Lower lobe of right lung (tissue), 2 donors: ENCODE measurements around the gene ART3. TPM values are rescaled to one million over a fixed set of nuclear protein-coding genes. Genes with fewer than 3 reads are reported as not detected.

Experiments used
- ATAC-seq, 2 donors: fragments of 200-7000 bp; cut with Tn5 transposase; one replicate each; pipeline ENCODE4 v1.9.1; 2020 to 2022; ENCODE audit warnings: mild to moderate bottlenecking in 2 of 2, moderate library complexity in 2 of 2
- DNase-seq: peaks from one replicate; pipeline ENCODE4 v3.0.0-alpha.2; 2020
- H3K27ac ChIP-seq: fragments of 200-600 bp; one replicate; pipeline ENCODE4 v1.8.0; 2022
- H3K27me3 ChIP-seq: fragments of 200-600 bp; one replicate; pipeline ENCODE4 v1.8.0; 2022; ENCODE audit warnings: low read depth
- H3K36me3 ChIP-seq: fragments of 200-600 bp; one replicate; pipeline ENCODE4 v1.8.0; 2022; ENCODE audit warnings: mild to moderate bottlenecking
- H3K4me1 ChIP-seq: fragments of 200-600 bp; one replicate; pipeline ENCODE4 v1.8.0; 2022
- H3K4me3 ChIP-seq: fragments of 200-600 bp; one replicate; pipeline ENCODE4 v1.8.0; 2022; ENCODE audit warnings: mild to moderate bottlenecking
- H3K9me3 ChIP-seq: fragments of 200-600 bp; one replicate; pipeline ENCODE4 v1.8.0; 2022
- intact Hi-C: fragments of 100-400 bp; cut with DNase I; formaldehyde crosslinking; loops from one replicate; pipeline ENCODE4 v1.11.0; 2022
- total RNA-seq: library from RNA; stranded (reverse); fragmentation: NEBNext Ultra II Directional; extraction: Animal tissue kit (Norgen Biotek cat#: 25700); gene quantifications from one replicate; pipeline ENCODE4 v1.2.1, GENCODE V29; 2021
- TF ChIP-seq, protein P1 (sequence below): fragments of 200-600 bp; IDR thresholded peaks from one replicate; pipeline ENCODE4 v1.8.0; 2022; ENCODE audit warnings: antibody characterized with exemption, mild to moderate bottlenecking
- donor health status: DM: no; HTN: yes; CAD: no; lungs with severe emphysema.

Gene ART3
- total RNA-seq, 1 donor from 2014 or later = not detected

DNA sequence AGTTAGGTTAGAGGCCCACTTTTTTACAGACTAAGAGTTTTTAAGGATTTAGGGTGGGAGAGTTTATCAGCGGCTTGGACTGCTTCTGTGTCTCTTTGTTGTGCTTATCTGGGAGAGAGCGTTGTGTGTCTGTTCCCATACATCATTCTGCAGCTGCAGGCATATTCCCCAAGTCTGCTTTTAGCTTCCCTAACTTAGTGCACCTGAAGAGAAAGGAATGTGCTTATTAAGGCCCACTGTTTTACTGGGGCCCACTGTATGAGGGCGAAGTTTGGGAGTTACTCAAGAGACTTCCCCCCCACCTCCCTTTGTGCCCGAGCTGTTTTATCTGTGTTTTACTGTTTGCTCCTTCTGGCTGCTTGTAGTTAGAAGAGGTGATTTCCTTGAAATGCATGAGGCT, 31.9 kb downstream of the ART3 start:
- H3K36me3 ChIP-seq = no peaks in the 10 kb centered on the region
- ATAC-seq = no peak
- no peak overlapping the region for H3K27ac ChIP-seq
- TF ChIP-seq, protein P1, sequence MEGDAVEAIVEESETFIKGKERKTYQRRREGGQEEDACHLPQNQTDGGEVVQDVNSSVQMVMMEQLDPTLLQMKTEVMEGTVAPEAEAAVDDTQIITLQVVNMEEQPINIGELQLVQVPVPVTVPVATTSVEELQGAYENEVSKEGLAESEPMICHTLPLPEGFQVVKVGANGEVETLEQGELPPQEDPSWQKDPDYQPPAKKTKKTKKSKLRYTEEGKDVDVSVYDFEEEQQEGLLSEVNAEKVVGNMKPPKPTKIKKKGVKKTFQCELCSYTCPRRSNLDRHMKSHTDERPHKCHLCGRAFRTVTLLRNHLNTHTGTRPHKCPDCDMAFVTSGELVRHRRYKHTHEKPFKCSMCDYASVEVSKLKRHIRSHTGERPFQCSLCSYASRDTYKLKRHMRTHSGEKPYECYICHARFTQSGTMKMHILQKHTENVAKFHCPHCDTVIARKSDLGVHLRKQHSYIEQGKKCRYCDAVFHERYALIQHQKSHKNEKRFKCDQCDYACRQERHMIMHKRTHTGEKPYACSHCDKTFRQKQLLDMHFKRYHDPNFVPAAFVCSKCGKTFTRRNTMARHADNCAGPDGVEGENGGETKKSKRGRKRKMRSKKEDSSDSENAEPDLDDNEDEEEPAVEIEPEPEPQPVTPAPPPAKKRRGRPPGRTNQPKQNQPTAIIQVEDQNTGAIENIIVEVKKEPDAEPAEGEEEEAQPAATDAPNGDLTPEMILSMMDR = no peak
- no peak for DNase-seq
- H3K4me1 ChIP-seq = no peaks in the 10 kb centered on the region
- no peak overlapping the region for H3K4me3 ChIP-seq
- no peaks in the 10 kb centered on the region for H3K9me3 ChIP-seq
- intact Hi-C loops = no loop called here
- no peaks in the 10 kb centered on the region for H3K27me3 ChIP-seq

DNA sequence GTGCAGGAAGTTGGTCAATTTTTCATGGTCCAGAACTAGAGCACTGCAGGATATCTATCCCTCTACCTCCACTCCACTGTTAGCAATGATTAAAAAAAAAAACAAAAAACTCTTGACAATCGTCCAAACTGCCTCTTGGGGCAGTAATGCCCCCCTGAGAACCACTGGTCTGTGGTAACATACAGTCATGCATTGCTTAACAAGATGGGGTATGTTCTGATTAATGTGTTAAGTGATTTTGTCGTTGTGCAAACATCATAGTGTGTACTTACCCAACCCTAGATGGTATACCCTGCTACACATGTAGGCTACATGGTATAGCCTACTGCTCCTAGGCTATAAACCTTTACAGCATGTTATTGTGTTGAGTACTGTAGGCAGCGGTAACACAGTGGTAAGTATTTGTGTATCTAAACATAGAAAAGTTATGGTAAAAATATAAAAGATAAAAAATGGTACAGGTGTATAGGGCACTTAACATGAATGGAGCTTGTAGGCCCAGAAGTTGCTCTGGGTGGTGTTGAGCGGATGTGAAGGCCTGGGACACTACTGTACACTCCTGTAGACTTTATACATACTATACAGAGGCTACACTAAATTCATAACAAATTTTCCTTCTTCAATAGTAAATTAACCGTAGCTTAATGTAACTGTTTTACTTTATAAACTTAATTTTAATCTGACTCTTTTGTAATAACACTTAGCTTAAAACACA, 34.1 kb downstream of the ART3 start:
- intact Hi-C loops = no loop called here
- TF ChIP-seq, protein P1 = no peak
- DNase-seq (no peak), ATAC-seq (no peak)
- H3K27me3 ChIP-seq = no peaks in the 10 kb centered on the region
- H3K4me3 ChIP-seq = no peak overlapping the region
- no peaks in the 10 kb centered on the region for H3K4me1 ChIP-seq
- no peaks in the 10 kb centered on the region for H3K9me3 ChIP-seq
- peaks cover 11% of the 10 kb centered on the region for H3K36me3 ChIP-seq
- no peak overlapping the region for H3K27ac ChIP-seq

DNA sequence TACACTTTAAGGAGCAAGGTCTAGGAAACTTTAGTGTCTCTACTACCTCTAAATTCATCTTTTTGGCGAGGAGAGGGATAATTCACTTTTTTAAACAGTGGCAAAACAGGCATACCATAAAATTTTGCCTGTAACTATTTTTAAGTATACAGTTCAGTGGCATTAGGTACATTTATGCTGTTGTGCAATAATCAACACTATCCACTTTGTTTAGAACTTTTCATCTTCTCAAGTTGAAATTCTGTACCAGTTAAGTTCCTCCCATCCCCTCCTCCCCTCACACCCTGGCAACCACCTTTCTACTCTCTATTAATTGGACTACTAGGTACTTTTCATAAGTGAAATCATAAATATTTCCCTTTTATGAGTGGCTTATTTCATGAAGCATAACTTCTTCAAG, 42.3 kb downstream of the ART3 start:
- Histone ChIP-seq H3K27me3 (no peaks in the 10 kb centered on the region), H3K27ac (no peak overlapping the region), H3K9me3 (no peaks in the 10 kb centered on the region), H3K36me3 (peaks cover 90% of the 10 kb centered on the region), H3K4me3 (no peak overlapping the region), H3K4me1 (no peaks in the 10 kb centered on the region)
- DNase-seq = no peak
- TF ChIP-seq, protein P1 = no peak
- intact Hi-C loops = no loop called here
- no peak for ATAC-seq

DNA sequence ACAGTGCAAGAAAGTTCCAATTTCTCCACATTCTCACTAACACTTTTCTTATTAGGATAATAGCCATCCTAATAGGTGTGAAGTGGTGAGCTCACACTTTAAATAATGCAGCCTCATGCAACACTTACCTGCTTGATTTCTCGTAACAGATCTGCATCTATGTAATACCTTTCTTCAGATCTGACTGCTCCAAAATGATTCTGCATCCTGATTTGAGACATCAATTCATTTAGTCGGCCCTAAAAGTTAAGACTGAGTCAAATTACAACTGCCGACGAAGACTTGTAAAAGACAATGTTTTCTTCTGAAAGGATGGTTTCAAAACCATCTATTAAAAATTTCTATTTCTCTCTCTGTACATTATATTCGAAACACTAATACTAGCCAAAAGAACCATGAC, 43.0 kb downstream of the ART3 start:
- TF ChIP-seq, protein P1 = no peak
- ATAC-seq (no peak), DNase-seq (no peak)
- H3K4me3 ChIP-seq = no peak overlapping the region
- H3K27ac ChIP-seq = no peak overlapping the region
- intact Hi-C loops = no loop called here
- H3K9me3 ChIP-seq = no peaks in the 10 kb centered on the region
- H3K36me3 ChIP-seq = peaks cover 97% of the 10 kb centered on the region
- no peaks in the 10 kb centered on the region for H3K4me1 ChIP-seq
- no peaks in the 10 kb centered on the region for H3K27me3 ChIP-seq

DNA sequence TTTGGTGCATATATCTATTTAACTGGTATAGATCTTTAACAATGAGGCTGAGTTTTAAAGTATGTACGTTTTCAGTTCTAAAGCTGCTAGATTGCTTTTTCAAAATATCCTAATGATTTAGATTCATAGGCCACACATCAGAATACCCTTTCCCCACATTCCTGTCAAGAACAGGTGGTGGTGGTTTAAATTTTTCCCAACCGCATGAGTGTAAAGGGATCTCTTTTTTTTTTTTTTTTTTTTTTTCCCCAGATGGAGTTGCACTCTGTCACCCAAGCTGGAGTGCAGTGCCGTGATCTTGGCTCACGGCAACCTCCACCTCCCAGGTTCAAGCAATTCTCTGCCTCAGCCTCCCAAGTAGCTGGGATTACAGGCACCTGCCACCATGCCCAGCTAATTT, 45.7 kb downstream of the ART3 start:
- no peak for ATAC-seq
- H3K36me3 ChIP-seq = peaks cover 95% of the 10 kb centered on the region

More for the DNA sequence above, 45.7 kb downstream of the ART3 start:
- no peaks in the 10 kb centered on the region for H3K4me1 ChIP-seq
- no peak for DNase-seq
- no peak overlapping the region for H3K27ac ChIP-seq
- TF ChIP-seq, protein P1 = no peak
- H3K27me3 ChIP-seq = no peaks in the 10 kb centered on the region
- H3K4me3 ChIP-seq = no peak overlapping the region
- no peaks in the 10 kb centered on the region for H3K9me3 ChIP-seq
- intact Hi-C loops = no loop called here
